ENCODE results near the gene APOE.

APOE gene

DNA sequence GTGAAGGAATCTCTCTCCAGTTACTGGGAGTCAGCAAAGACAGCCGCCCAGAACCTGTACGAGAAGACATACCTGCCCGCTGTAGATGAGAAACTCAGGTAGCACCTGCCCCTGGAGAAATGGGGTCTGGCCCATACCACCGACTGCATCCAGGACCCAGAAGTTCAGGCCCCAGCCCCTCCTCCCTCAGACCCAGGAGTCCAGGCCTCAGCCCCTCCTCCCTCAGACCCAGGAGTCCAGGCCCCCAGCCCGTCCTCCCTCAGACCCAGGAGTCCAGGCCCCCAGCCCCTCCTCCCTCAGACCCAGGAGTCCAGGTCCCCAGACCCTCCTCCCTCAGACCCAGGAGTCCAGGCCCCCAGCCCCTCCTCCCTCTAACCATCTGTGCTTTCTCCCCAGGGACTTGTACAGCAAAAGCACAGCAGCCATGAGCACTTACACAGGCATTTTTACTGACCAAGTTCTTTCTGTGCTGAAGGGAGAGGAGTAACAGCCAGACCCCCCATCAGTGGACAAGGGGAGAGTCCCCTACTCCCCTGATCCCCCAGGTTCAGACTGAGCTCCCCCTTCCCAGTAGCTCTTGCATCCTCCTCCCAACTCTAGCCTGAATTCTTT is 43.3 kb downstream of the APOE start:
- H3K4me3 ChIP-seq (ENCODE audit: low read depth, low read length), result no peak overlapping the region
- TF ChIP-seq, protein P1, sequence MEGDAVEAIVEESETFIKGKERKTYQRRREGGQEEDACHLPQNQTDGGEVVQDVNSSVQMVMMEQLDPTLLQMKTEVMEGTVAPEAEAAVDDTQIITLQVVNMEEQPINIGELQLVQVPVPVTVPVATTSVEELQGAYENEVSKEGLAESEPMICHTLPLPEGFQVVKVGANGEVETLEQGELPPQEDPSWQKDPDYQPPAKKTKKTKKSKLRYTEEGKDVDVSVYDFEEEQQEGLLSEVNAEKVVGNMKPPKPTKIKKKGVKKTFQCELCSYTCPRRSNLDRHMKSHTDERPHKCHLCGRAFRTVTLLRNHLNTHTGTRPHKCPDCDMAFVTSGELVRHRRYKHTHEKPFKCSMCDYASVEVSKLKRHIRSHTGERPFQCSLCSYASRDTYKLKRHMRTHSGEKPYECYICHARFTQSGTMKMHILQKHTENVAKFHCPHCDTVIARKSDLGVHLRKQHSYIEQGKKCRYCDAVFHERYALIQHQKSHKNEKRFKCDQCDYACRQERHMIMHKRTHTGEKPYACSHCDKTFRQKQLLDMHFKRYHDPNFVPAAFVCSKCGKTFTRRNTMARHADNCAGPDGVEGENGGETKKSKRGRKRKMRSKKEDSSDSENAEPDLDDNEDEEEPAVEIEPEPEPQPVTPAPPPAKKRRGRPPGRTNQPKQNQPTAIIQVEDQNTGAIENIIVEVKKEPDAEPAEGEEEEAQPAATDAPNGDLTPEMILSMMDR (conservative IDR thresholded peaks at IDR 0.05; ENCODE audit: low read depth, low read length), result no peak
- DNase-seq (ENCODE audit: low read depth), result peak; percentile 33

DNA sequence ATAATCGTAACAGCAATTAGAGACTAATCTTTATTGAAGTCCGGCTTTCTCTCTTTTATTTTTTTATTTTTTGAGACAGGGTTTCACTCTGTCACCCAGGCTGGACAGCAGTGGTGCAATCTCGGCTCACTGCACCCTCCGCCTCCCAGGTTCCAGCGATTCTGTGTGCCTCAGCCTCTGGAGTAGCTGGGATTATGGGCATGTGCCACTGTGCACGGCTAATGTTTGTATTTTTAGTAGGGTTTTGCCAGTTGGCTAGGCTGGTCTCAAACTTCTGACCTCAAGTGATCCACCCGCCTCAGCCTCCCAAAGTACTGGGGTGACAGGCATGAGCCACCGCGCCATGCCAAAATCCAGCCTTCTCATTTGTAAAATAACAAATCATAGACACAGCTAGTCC is 44.0 kb downstream of the APOE start:
- no peak for DNase-seq (ENCODE audit: low read depth)
- TF ChIP-seq, protein P1 (conservative IDR thresholded peaks at IDR 0.05; ENCODE audit: low read depth, low read length), result no peak

DNA sequence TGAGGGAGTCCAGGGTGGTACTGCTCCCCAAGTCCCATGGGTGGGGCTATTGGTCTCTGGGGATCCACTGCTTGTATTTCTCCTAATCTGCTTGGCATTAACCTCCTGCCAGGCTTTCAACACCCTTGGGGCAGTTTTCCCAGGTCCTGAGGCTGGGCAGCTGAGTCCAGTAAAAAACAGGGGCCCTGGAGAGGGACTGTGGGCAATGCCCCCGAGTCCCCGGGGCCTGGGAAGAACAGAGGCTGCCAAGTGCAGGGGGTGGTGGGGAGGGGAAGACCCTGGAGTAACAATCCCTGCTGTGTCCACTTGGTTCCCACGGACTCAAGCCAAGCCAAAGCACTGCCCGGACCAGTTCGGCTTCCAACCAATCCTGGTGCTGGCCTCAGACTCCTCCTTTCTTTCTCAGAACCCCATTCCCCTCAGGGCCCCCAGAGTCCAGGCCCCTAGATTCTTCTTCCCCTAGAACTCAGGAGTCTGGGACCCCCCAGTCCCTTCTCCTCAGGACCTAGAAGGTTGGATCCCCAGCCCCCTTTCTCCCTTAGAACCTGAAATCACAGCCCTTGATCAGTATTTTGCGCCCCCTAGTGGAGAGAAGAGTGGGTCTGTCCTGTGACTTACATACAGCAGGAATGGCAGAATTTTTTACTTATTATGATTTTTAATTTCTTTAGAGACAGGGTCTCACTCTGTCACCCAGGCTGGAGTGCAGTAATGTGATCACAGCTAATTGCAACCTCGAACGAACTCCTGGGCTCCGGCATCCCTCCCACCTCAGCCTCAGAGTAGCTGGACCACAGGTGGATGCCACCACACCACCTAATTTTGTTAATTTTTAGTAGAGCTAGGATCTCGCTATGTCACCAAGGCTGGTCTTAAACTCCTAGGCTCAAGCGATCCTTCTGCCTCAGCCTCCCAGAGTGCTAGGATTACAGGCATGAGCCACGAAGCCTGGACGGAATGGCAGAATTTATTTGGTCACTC is 45.9 kb downstream of the APOE start:
- TF ChIP-seq, protein P1 (conservative IDR thresholded peaks at IDR 0.05; ENCODE audit: low read depth, low read length), result peak; percentile 87

More for the DNA sequence above, 44.0 kb downstream of the APOE start:
- H3K4me3 ChIP-seq (ENCODE audit: low read depth, low read length), result no peak overlapping the region

DNA sequence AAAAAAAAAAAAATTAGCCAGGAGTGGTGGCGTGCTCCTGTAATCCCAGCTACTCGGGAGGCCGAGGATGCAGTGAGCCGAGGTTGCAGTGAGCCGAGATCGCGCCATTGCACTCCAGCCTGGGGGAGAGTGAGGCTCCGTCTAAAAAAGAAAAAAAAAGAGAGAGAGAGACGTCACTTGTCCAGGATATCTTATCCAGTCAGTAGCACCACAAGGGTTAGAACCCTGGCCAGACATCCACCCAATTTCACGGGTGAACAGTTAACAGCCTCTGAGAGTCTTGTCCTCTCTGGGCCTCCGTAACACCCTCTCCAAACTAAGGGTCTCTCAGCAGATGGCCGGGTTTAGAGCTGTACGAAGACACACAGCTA is 48.7 kb downstream of the APOE start:
- DNase-seq (ENCODE audit: low read depth), result no peak
- H3K4me3 ChIP-seq (ENCODE audit: low read depth, low read length), result peak overlapping the region; percentile 93
- TF ChIP-seq, protein P1 (conservative IDR thresholded peaks at IDR 0.05; ENCODE audit: low read depth, low read length), result no peak

More for the DNA sequence above, 45.9 kb downstream of the APOE start:
- peak; percentile 90 for DNase-seq (ENCODE audit: low read depth)
- H3K4me3 ChIP-seq (ENCODE audit: low read depth, low read length), result peak overlapping the region; percentile 39

DNA sequence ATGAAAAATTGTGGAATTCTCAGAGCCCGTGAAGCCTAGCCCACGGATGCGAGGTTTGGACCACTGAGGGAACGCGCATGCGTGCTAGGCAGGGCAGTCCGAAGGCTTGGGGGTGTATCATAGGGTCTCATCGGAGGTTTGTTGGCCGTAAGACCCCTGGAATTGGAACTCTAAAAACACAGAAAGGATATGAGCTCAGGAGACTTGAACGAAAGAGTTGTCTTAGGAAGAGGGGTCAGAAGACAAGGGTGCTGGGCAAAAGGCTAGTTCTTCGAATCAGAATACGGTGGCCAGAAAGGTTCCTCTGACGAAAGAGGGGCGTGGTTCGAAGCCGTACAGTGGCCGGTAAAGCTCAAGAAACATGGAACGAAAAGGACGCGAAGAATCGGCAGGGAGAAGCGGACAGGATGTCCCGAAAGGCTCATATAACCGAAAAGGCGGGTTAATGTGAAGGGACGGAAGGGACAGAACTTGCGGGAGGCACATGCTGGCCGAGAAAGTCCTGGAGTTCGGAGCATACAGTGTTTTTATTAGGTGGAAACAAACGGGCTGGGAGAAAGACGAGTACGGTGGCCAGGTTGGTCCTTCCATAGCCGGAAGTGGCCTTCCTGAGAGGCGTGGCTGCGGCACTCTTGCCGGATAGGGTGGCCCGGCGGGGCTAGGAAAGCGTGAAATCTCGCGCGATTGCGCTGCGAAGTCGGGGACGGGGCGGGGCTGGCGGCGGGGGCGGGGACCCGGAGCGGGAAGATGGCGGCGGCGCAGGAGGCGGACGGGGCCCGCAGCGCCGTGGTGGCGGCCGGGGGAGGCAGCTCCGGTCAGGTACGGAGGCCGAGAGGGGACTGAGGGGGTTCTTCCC is 49.3 kb downstream of the APOE start, which contains the start of gene CLPTM1:
Gene CLPTM1, plus strand, starts transcription at position 732 of the 856 bp plus-strand sequence. Its CDS starts 16 bp downstream, at position 748.
- peak; percentile 98 for DNase-seq (ENCODE audit: low read depth)
- TF ChIP-seq, protein P1 (conservative IDR thresholded peaks at IDR 0.05; ENCODE audit: low read depth, low read length), result no peak
- peak within 1 kb of the TSS; percentile 96 for H3K4me3 ChIP-seq (ENCODE audit: low read depth, low read length)

All from choroid plexus epithelial cell (primary cell).